Activated CD4-positive, alpha-beta T cell treated with anti-CD3 and anti-CD28 coated beads, Interleukin-10, Interleukin-2, amounts not matched to agents 100 ng/mL and 50 ng/mL, durations not matched to agents 16 hours and 8 hours (primary cell): ENCODE measurements around the gene ENHO.

Source experiments
- DNase-seq: peaks from one replicate; pipeline ENCODE4 v3.0.0-alpha.2; 2020

ENHO gene

GRCh38 chr9:34522091-34522887 lies 501 bp downstream of the ENHO start:
- no peak for DNase-seq

GRCh38 chr9:34521406-34522045 lies 1.3 kb downstream of the ENHO start:
- no peak for DNase-seq

- no peak for DNase-seq
Measured at GRCh38 chr9:34520505-34521385, 2.0 kb downstream of the ENHO start.

DNA sequence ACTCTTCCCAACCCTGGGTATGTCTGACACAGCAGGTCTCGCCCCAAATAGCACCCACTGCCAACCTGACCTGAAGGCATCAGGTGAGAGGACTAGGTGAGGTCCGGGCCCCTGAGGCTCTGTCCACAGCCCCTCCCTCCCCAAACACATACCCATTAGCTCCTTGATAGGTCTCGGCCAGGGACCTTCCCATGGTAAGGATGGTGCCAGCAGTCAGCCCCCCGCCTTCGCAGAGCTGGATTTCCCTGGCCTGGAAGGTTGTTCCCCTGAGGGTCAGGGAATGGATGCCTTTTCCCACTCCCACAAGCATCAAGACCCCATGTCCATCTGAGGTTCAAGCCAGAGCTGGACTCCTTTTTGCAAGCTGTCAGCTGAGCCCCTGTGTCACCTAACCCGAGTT lies 2.7 kb downstream of the ENHO start:
- no peak for DNase-seq

DNA sequence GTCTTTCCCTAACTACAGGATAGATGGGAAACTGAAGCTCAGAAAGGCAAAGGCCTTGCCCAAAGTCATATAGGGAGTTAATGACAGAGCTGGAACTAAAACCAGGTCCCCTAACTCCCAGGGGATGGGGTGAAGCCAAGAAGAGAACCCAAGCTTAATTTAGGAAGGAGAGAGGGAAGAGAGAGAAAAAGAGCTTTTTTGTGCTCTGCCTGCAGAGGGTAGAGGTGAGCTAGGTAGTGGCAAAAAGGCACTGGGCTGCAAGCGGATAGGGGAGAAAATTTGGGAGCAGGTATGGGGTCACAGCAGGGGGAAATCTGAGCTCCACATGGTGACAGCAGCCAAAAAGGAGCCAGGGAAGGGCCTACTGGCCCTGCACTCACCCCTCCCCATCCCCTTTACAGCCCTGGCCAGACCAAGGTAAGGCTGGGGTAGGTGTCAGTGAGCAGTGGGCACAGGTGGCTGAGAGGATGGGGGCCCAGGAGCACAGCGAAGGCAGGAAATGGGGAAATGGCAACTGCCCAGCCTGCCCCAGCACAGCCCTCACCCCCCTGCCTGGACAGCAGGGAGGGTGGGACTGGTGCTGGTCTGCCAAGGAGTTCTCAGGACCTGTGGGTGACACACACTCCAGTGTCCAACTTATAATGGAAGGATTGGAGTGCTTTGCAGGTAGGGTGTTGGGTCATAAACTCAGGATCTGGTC lies 3.3 kb downstream of the ENHO start:
- no peak for DNase-seq

DNA sequence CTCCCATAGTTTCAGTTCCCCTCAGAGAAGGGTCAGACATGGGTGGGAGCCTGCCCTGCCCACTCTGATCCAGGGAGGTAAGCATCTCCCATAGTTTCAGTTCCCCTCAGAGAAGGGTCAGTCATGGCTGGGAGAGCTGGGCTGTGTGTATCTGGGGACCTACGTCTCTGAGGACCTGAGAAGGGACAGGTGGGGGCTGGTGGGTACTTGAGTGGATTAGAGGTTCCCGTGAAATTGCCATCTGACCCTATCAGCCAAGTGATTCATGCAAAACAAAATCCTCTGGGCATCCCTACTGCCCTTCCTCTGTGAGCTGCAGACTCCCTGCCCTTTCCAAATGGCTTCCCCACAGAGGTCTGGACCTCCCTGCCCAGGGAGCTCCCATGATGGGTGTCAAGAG lies 3.9 kb downstream of the ENHO start:
- DNase-seq = no peak

GRCh38 chr9:34518110-34518616 lies 4.6 kb downstream of the ENHO start:
- no peak for DNase-seq

DNA sequence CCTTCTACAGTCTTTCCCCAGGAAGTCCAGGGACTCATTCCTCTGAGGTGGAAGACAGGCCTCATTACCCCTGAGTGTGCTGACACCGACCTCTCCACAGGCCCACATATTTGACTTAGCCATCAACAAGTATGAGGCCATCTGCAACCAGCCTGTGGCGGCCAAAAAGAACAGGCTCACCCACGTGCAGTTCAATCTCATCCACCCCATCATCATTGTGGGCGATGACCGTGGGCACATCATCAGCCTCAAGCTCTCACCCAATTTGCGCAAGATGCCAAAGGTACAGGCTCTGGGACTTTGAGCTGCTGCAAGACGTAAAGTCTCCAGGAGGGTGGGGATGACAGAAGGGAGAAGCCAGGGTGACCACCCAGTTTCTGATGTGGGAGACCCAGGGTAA lies 5.6 kb downstream of the ENHO start:
- DNase-seq = no peak

DNA sequence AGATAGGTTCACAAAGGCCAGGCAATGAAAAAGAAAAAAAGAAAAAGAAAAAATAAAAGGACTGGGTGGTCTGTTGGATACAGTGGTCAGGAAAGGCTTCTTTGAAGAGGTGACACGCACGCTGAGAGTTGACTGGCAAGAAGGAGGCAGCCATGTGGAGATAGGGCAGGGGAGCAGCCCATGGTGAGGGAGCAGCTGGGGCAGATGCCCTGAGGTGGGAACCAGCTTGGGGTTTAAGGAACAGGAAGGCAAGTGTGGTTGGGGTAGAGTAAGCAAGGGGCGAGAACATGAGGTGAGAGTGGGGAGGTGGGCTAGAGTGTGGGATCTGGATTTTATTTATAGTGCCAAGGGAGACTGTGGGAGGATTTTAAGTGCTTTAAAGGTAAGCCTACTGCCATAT lies 6.8 kb downstream of the ENHO start:
- no peak for DNase-seq

DNA sequence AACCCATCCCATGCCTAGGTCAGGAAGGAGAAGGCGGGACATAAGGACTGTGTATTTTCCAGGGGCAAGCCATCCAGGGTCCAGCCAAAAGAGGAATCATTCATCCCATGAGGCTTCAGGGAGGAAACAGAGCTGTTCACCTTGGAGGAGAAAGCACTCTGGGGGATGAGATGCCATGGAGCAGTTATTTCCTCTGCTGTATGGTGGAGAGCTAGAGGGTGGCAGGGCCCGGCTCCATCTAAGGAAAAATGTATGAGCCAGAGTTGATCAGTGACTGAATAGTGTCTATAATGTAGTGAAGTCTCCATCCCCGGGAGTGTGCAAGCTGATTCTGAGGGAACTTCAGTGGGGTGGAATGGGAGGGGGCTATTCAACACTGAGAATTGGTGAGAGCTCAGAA lies 8.0 kb downstream of the ENHO start:
- no peak for DNase-seq

DNA sequence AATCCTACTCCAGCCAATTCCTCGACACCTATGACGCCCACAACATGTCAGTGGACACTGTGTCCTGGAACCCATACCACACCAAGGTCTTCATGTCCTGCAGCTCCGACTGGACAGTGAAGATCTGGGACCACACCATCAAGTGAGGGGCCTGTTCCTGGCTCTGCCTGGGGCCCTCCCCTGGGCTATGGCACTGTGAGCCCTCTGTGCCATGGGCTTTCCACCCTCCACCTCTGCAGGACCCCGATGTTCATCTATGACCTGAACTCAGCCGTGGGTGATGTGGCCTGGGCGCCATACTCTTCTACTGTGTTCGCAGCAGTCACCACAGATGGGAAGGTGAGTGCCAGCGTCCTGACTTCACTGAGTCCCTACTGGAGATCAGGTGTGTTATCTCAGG lies 8.4 kb downstream of the ENHO start:
- no peak for DNase-seq

- no peak for DNase-seq
Measured at GRCh38 chr9:34513567-34514214, 9.1 kb downstream of the ENHO start.

GRCh38 chr9:34512131-34513078 lies 10.4 kb downstream of the ENHO start:
- no peak for DNase-seq

GRCh38 chr9:34510497-34511468 lies 12.0 kb downstream of the ENHO start:
- no peak for DNase-seq

GRCh38 chr9:34508951-34509350 lies 13.8 kb downstream of the ENHO start:
- no peak for DNase-seq

- no peak for DNase-seq
Measured at GRCh38 chr9:34508463-34508862, 14.3 kb downstream of the ENHO start.

DNA sequence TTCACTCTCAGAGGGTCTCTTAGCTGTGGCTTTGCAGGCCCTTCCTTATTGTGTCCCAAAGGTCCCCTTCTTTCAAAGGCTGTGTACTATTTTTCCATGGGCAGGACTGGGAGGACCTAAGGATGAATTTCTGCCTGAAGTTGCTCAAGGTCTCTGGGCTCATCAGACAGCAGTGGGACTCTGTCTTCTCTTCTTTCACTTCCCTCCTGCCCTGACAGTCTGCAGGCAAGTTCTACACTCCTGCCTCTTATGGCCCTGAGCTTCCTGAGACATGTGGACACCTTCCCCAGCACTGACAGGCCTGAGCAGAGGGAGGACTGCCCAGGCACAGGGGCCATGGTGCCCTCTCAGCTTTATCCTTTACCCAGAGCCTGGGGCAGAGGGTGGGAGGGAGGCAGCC lies 14.8 kb downstream of the ENHO start:
- no peak for DNase-seq

GRCh38 chr9:34507556-34507955 lies 15.2 kb downstream of the ENHO start:
- DNase-seq = no peak

GRCh38 chr9:34506623-34507022 lies 16.2 kb downstream of the ENHO start:
- DNase-seq = no peak
